ENCODE results near the gene GTSE1.

Gene GTSE1

DNA sequence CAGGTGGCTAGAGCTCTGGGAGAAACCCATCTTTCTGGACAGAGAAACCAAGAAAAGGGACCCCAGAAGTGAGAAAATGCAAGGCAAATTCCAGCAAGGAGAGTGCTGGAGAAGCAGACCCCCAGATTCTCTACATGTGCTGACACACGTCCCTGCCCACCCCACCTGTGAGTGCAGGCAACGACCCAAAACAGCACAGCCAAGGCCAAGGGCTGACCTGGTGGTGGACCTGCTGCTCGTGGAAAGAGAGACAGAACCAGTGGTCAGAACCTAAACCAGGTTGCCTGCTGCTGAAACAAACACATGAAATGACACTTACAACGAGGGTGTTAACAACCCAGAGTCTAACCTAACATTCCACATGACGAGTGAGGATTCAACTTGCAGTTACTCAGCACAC, 63.4 kb downstream of the GTSE1 start:
- in situ Hi-C loops (cut with MboI; ENCODE audit: low sequenced_read_pairs) = no loop called here
- no peak for DNase-seq (ENCODE audit: low spot score in 2 of 2)
- Histone ChIP-seq H3K4me3 (no peak overlapping the region), H3K9me3 (no peaks in the 10 kb centered on the region), H3K27me3 (ENCODE audit: low read depth) (no peaks in the 10 kb centered on the region), H3K36me3 (replicated peaks) (peaks cover 24% of the 10 kb centered on the region), H3K4me1 (no peaks in the 10 kb centered on the region)

DNA sequence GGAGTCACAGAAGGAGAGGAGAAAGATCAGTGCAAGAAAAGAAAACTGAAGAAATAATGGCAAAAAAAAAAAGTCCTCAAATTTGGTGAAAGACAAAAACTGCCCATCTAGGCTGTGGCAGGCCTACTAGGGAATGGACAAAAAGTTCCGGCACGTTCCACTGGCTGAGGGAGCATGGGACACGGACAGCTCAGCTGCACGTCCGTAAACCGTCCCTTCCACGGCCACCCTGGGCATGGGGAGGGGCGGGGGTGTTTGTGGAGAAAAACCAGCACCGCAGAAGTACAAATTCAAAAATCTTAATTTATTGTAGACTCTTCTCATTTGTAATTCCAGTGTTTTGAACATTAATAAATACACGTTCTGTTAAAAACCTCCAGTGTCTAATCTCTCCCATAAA, 64.2 kb downstream of the GTSE1 start:
- in situ Hi-C loops (cut with MboI; ENCODE audit: low sequenced_read_pairs) = no loop called here
- no peaks in the 10 kb centered on the region for H3K27me3 ChIP-seq (ENCODE audit: low read depth)
- no peak overlapping the region for H3K4me3 ChIP-seq
- no peak for DNase-seq (ENCODE audit: low spot score in 2 of 2)
- no peaks in the 10 kb centered on the region for H3K9me3 ChIP-seq
- H3K4me1 ChIP-seq = no peaks in the 10 kb centered on the region
- peaks cover 16% of the 10 kb centered on the region for H3K36me3 ChIP-seq (replicated peaks)

DNA sequence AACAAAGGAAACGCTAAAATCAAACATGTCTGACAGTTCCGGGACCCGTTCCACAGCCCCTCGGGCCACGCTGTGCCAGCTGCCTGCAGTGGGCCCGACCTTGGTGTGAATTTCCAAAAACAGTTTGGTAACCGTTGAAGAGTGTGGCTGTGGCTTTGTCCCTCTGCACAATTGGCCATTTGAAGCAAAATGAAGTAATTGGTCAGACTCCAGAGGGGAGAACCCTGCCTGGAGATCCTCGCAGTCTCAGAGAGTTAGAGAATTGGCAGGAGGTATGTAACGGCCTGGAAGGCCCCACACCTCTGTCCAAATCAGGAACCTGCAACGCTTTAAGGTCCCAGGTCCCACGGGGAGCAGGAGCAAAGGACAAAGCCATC, 65.1 kb downstream of the GTSE1 start:
- in situ Hi-C loops (cut with MboI; ENCODE audit: low sequenced_read_pairs) = no loop called here
- Histone ChIP-seq H3K27me3 (ENCODE audit: low read depth) (no peaks in the 10 kb centered on the region), H3K9me3 (no peaks in the 10 kb centered on the region), H3K4me1 (no peaks in the 10 kb centered on the region), H3K4me3 (no peak overlapping the region), H3K36me3 (replicated peaks) (peaks cover 7% of the 10 kb centered on the region)
- DNase-seq (ENCODE audit: low spot score in 2 of 2) = no peak

DNA sequence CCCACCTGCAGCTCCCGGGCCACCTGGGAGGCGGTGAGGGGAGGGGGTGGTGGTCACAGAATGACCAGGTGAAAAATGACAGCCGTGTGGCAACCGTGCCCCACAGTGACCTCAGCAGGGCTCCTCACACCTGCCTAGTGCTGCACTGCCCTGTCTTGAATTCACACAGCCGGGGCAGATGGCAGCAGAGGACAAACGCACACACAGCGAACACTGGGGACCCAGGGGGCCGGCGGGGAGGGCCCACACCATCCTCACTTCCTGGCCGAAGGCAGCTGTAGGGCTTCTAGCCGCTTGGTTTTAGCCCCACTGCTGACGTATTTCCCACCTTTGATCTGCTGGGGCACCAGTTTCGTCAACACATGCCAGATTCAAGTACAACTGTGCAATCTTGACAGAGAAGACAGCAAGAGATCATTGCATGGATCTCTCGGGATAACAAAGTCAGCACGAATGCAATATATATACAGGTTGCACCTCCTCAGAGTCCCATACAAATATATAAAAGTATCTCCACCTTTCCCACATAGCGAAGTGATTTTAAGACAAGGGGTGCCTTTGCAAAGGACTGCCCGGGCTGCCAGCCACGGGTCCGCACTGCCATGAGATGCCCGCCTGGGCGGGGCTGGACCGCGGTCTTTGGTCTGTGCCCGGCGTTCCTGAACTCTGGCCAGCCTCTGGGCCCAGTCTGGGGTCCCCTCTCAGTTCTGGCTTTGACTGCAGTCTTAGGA, 65.7 kb downstream of the GTSE1 start:
- no peaks in the 10 kb centered on the region for H3K9me3 ChIP-seq
- H3K27me3 ChIP-seq (ENCODE audit: low read depth) = no peaks in the 10 kb centered on the region
- in situ Hi-C loops (cut with MboI; ENCODE audit: low sequenced_read_pairs) = no loop called here
- no peak overlapping the region for H3K4me3 ChIP-seq
- no peak for DNase-seq (ENCODE audit: low spot score in 2 of 2)
- H3K4me1 ChIP-seq = no peaks in the 10 kb centered on the region
- H3K36me3 ChIP-seq (replicated peaks) = peaks cover 4% of the 10 kb centered on the region

DNA sequence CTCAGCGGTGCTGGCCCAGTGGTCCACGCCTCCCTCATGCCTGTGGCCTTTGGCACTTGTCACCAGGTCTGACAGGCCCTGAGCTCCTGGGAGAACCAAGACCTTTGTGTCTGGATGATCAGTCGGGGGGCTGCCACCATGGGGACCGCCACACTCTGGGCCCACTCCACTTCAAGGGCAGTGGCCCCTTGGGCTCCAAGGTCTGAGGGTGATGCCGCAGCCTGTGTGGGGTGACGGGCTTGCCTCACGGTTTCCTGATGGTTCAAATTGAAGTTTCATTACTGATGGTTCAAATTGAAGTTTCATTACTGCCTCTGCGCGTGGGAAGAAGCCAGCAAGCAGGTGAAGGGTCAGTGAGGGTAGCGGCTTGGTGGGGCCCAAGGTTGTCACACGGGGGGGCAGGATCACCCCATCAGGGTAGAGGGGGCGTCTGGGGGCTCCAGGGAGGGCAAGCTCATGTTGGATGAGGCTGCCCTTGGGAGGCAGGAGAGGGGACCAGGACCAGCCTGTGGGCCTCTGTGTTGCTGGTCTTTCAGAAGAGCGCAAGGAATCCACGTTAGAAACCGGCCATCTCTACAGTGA, 66.4 kb downstream of the GTSE1 start:
- Histone ChIP-seq H3K36me3 (replicated peaks) (peaks cover 2% of the 10 kb centered on the region; the same call in 1 of the 2 replicates), H3K9me3 (no peaks in the 10 kb centered on the region), H3K27me3 (ENCODE audit: low read depth) (no peaks in the 10 kb centered on the region), H3K4me1 (no peaks in the 10 kb centered on the region), H3K4me3 (no peak overlapping the region)
- in situ Hi-C loops (cut with MboI; ENCODE audit: low sequenced_read_pairs) = no loop called here
- DNase-seq (ENCODE audit: low spot score in 2 of 2) = no peak

DNA sequence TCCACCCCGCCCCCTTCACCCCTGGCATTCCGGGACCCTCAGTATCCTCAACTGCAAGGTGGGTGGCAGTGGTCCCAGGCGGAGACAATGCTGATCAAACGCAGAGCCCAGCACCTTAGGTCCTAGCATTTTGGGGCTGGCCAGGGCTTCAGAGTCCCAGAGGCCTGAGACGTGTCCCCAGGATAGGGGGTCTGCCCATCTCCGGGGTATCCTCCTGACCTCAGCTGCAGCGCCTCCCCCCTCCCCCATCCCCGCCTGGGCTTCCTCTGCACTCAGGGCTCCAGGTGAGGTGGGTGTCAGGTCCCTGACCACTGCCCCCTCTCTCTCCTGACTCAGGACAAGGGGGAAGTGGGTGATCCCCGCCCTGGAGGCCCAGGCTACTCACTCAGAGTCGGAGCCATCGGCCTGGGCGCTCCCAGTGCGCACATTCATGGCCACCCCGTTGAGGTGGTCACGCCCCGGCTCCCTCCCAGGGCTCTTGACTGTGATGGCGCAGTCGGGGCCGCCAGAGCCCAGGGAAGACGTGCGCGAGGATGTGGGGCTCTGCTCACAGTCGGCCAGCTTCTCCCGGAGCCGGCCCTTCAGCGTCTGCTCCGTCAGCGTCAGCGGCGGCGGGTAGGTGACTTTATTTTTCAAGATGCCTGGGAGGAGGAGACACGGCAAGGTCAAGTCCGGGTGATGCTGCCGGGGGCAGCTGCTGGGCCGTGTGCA, 67.1 kb downstream of the GTSE1 start:
- Histone ChIP-seq H3K4me3 (no peak overlapping the region), H3K27me3 (ENCODE audit: low read depth) (no peaks in the 10 kb centered on the region), H3K36me3 (replicated peaks) (peaks cover 2% of the 10 kb centered on the region; the same call in 1 of the 2 replicates), H3K9me3 (no peaks in the 10 kb centered on the region), H3K4me1 (no peaks in the 10 kb centered on the region)
- DNase-seq (ENCODE audit: low spot score in 2 of 2) = no peak
- in situ Hi-C loops (cut with MboI; ENCODE audit: low sequenced_read_pairs) = no loop called here

DNA sequence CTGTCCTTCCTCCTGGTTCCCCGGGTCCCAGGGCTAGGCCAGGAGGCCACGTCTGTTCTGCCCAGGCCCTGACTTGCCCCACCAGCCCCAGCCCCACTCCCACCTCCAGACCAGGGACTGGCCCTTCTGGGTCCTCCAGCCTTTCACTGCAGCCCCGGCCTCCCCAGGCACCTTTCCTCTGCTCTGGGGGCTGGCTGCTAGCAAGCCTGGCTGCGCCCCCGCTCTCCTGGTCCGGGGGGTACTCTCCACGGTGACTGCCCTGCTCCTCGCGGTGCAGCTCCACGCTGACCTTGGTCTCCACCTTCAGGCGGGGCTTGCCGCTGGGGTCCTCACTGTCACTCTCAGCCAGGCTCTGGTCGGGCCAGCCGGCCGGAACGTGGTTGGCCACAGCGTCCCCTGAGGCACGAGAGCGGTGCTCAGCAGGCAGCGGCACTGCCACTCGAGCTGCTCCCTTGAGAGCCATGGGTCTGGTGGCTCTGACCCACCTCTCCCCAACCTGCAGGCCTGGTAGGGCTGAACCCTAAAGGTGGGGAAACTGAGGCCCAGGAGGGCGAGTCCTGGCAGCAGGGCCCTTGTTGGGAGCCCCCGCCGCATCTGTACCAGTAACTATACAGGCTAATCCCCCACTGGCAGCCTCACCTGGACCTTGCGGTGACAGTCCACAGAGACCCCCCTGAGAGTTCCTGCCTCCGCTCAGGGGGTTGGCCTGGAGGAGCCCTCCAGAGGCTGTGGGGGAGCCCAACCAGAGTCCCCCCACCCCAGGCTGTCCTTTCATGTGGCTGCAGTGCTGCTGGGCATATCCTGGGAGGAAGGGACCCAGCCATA, 67.9 kb downstream of the GTSE1 start:
- no peak for DNase-seq (ENCODE audit: low spot score in 2 of 2)
- H3K27me3 ChIP-seq (ENCODE audit: low read depth) = no peaks in the 10 kb centered on the region
- in situ Hi-C loops (cut with MboI; ENCODE audit: low sequenced_read_pairs) = loop anchor here (5.0 kb wide), 1 partner anchor 178 kb away; no protein-coding TSS in a partner anchor
- H3K4me1 ChIP-seq = no peaks in the 10 kb centered on the region
- no peaks in the 10 kb centered on the region for H3K9me3 ChIP-seq
- H3K36me3 ChIP-seq (replicated peaks) = peaks cover 2% of the 10 kb centered on the region; the same call in 1 of the 2 replicates
- no peak overlapping the region for H3K4me3 ChIP-seq

DNA sequence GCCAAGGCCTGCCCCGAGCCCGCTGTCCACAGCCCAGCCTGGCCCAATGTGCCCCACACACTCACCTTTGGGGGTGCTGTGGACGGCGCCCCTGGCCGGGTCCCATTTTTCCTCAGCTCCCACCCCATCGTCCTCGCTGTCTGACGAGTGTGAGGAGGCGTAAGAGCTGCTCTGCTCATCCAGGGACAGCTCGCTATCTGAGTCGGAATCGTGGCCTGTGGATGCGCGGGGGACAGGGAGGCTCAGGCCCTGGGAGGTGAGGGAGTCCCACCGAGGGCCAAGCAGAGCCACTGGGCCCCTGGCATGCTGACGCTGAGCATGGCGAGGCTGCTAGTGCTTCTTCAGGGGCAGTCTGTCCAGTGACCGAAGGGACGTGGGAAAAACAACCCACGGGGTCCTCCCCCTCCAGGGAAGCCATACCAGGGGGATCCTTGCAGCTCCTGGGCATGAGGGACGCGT, 68.5 kb downstream of the GTSE1 start:
- in situ Hi-C loops (cut with MboI; ENCODE audit: low sequenced_read_pairs) = loop anchor here (5.0 kb wide), 1 partner anchor 177 kb away; no protein-coding TSS in a partner anchor
- no peak overlapping the region for H3K4me3 ChIP-seq
- peaks cover 2% of the 10 kb centered on the region; the same call in 1 of the 2 replicates for H3K36me3 ChIP-seq (replicated peaks)
- H3K27me3 ChIP-seq (ENCODE audit: low read depth) = no peaks in the 10 kb centered on the region
- DNase-seq (ENCODE audit: low spot score in 2 of 2) = no peak
- H3K4me1 ChIP-seq = no peaks in the 10 kb centered on the region
- H3K9me3 ChIP-seq = no peaks in the 10 kb centered on the region

DNA sequence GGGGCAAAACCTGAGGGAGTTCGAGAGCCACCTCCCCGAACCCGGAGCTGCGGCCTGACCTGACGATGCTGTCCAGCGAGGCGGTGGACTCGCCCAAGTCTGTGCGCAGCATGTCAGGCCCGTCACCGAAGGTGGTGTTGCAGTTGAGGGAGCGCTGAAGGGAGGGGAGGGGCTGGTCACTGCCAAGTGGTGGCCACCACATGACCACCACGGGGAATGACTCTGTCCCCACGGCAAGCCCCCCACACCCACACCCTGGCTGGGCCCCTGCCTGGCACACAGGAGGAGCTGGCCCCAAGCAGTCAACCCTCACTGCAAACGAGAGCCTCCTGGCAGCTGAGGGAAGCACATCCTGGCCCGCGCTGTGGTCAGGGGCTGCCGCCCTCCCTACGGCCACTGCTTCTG, 69.7 kb downstream of the GTSE1 start:
- in situ Hi-C loops (cut with MboI; ENCODE audit: low sequenced_read_pairs) = loop anchor here (5.0 kb wide), 1 partner anchor 176 kb away; no protein-coding TSS in a partner anchor
- DNase-seq (ENCODE audit: low spot score in 2 of 2) = no peak
- H3K4me1 ChIP-seq = no peaks in the 10 kb centered on the region
- H3K9me3 ChIP-seq = no peaks in the 10 kb centered on the region
- no peaks in the 10 kb centered on the region for H3K27me3 ChIP-seq (ENCODE audit: low read depth)
- peaks cover 2% of the 10 kb centered on the region; the same call in 1 of the 2 replicates for H3K36me3 ChIP-seq (replicated peaks)
- no peak overlapping the region for H3K4me3 ChIP-seq

DNA sequence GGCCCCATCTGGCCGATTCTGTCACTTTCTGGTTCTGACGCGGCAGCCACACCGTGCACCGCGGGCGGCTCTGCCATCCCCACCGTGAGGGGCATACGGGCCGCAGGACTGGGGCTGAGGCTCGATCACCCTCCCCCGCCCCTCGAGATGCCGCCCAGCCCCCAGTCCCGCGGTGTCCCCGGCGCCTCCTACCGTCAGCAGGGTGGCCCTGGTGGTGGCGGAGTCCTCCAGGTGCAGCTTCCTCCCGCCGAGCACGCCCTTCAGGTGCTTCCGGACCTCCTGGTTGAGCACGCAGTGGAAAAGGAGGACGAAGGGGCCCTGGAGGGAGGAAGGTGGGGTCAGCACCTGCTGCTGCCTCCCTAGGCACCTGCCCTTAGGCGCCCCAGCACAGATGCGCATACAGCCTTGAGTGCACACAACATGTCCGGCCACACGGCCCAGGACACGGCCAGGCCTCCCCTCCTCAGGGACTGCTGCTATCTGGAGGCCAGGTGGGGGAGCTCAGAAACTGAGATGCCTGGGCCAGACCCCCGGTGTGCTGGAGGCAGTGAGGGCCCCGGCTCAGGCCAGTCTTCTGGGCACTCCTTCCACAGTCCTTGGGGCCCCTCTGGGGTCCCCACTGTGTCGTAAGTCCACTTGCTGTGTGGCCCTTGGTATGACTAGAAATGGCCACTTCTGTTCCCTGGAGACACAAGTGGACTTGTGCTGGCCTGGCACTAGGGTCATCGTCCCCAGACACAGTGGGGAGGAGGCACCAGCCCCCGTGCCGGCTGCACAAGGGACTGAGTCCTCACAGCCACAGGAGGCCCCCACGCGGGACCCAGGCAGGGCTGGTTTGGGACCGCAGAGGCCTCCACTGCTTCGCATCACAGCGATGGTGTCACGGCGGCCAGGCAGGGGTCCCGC, 70.4 kb downstream of the GTSE1 start:
- Histone ChIP-seq H3K27me3 (ENCODE audit: low read depth) (no peaks in the 10 kb centered on the region), H3K9me3 (no peaks in the 10 kb centered on the region), H3K36me3 (replicated peaks) (peaks cover 2% of the 10 kb centered on the region; the same call in 1 of the 2 replicates), H3K4me3 (no peak overlapping the region), H3K4me1 (no peaks in the 10 kb centered on the region)
- in situ Hi-C loops (cut with MboI; ENCODE audit: low sequenced_read_pairs) = loop anchor here (5.0 kb wide), 1 partner anchor 175 kb away; no protein-coding TSS in a partner anchor
- DNase-seq (ENCODE audit: low spot score in 2 of 2) = no peak

DNA sequence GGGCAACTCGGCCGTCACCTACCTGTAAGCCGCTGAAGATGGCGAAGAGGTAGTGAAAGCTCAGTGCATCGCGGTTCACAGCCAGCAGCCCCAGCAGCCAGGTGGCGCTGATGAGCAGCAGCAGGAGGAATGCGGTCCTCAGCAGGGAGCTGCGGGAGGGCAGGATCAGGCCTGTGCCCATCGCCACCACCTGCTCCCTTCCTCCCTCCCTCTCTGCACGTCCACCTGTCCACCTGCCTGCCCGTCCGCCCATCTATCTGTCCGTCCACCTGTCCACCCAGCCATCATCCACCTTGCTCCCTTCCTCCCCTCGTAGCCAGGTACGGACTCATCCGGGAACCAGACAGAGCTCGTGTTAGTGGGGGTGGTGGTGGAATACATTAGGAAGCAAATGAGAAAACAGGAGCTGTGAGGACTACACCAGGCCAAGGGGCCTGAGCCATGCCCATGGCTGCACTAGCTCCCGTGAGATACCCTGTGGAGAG, 71.1 kb downstream of the GTSE1 start:
- Histone ChIP-seq H3K4me1 (no peaks in the 10 kb centered on the region), H3K36me3 (replicated peaks) (peaks cover 2% of the 10 kb centered on the region; the same call in 1 of the 2 replicates), H3K27me3 (ENCODE audit: low read depth) (no peaks in the 10 kb centered on the region), H3K4me3 (no peak overlapping the region), H3K9me3 (no peaks in the 10 kb centered on the region)
- in situ Hi-C loops (cut with MboI; ENCODE audit: low sequenced_read_pairs) = loop anchor here (5.0 kb wide), 1 partner anchor 175 kb away; no protein-coding TSS in a partner anchor
- DNase-seq (ENCODE audit: low spot score in 2 of 2) = peak; percentile 41 to 85

DNA sequence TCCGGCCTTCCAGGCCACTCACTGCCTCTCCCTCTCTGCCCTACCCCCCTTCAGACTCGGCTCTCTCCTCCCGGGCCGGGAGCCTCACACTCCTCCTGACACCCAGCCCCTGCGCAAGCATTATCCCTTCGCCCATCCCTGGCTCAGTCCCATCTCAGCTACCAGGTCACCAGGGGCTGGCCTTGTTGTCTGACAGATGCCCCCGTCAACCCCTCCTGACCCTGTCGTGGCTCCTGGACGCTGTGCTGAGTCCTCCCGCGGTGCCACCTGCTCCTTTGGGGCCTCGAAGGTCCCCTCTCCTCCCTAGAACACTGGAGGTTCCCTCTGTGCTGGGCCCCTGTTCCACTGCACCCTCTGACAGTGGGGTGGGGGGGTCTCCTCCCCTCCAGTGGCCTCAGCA, 71.8 kb downstream of the GTSE1 start:
- no peak for DNase-seq (ENCODE audit: low spot score in 2 of 2)
- no peak overlapping the region for H3K4me3 ChIP-seq
- no peaks in the 10 kb centered on the region for H3K9me3 ChIP-seq
- peaks cover 2% of the 10 kb centered on the region; the same call in 1 of the 2 replicates for H3K36me3 ChIP-seq (replicated peaks)
- H3K4me1 ChIP-seq = no peaks in the 10 kb centered on the region
- in situ Hi-C loops (cut with MboI; ENCODE audit: low sequenced_read_pairs) = loop anchor here (5.0 kb wide), 1 partner anchor 174 kb away; no protein-coding TSS in a partner anchor
- no peaks in the 10 kb centered on the region for H3K27me3 ChIP-seq (ENCODE audit: low read depth)

All from HAP-1 (cell line).